Stimulated activated CD8-positive, alpha-beta memory T cell treated with anti-CD3 and anti-CD28 coated beads, Interleukin-12 subunit alpha, Interleukin-12 subunit beta, amount 100 ng/mL, for 1 hour (primary cell): Measurements from ENCODE around the gene ENHO.
"Not testable (repeated sequence)": the region's sequence is repeated elsewhere in the genome, so short reads cannot be mapped to it uniquely, and the experiment has no call there.

Experiments used
- DNase-seq: peaks from one replicate; pipeline ENCODE4 v3.0.0-alpha.2; 2020; ENCODE audit warnings: low read depth

Gene ENHO

DNA sequence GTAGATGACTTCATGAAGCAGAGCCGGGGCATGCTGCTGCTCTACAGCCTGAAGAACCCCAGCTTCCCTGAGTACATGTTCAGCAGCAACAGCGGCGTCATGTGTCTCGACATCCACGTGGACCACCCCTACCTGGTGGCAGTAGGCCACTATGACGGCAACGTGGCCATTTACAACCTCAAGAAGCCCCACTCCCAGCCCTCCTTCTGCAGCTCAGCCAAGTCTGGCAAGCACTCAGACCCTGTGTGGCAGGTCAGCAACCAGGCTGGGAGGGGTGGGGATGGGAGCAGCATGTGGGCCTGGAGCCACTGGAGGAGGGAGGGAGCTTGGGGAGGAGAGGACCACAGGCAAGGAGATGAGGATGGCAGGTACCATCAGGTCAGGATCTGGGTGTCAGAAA lies 16.2 kb downstream of the ENHO start:
- no peak for DNase-seq

DNA sequence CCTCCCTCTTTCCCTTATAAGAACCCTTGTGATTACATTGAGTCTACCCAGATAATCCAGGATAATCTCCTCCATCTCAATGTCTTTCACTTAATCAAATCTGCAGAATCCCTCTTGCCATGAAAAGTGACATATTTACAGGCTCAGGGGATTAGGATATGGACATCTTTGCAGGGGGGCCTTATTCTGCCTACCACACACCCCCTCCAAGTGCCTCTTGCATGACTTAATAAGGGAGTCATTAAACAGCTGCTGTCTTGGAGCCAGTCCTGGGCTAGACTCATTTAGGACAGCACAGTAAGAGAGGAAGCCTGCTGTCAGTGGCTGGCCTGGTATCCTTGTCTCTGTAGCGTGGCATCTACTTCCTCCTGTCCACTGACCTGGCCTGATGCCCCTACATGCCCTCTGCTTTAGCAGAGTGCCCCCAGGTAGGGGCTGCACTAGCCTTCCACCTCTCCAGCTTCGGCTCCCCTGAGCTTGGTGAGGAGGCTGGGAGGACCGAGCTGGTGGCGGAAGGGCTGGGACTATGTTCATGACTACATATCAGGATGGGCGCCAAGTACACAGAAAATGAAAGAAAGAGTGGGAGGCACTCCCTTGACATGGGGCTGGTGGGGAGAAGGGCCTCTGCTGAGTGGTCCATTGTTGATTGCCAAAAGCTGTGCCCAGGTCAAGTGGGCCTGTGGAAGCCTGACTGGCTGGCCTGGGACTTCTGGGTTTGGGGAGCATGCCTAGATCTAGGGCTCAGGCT lies 17.2 kb downstream of the ENHO start:
- no peak for DNase-seq

DNA sequence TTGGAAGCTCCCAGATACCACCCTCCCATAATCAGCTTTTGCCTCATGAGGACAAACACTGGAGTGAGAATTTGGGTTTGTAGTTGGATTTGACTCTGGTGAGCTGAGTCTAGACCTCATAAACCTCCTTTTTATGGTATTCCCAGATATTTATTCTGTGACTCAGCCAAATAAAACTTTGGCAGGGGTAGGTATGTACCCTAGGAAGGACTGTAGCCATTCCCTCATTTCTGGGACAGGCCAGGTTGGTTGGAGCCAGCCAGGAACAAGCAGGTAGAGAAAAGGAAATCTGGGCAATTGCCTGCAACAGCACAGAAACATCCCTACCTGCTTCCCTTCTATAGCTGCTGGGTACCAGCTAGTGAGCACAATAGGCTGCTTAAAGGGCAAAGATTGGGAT lies 19.4 kb downstream of the ENHO start:
- DNase-seq = no peak

DNA sequence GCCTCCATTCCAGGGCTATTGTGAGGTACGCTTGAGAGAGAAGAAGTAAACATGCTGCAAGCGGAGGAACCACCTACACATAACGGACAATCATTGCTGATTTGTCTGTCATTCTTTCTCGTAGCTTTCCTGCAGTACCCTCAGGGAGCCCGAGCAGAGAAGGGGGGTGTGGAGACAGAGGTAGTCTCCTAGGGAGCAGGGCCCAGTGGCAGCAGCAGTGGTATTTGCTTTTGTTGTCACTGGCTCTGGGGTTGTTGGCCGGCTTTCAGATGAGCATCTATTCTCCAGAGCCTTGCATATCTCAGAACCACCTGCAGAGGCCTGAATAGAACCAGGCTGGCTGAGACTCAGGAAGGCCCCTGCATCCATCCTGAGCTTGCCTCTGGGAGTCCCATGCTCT lies 19.9 kb downstream of the ENHO start:
- DNase-seq = no peak

DNA sequence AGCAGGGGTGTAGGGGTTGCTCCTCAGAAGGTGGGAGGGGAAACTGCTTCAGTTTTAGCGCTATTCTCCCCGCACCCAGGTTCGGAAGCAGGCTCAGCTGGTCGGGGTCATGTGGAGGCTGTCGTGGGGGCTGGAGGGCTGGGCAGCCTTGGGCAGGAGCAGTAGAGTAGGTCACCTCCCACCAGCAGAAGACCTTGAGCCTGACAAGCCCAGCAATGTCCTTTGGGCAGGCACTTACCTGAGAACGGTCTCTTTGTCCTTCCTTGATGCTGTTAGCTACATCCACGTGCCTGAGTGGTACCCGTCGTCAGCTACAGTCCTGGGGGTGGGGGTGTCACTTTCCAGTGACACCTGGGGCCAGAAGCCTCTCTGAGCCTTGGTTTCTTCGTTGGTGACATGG lies 20.3 kb downstream of the ENHO start:
- no peak for DNase-seq

DNA sequence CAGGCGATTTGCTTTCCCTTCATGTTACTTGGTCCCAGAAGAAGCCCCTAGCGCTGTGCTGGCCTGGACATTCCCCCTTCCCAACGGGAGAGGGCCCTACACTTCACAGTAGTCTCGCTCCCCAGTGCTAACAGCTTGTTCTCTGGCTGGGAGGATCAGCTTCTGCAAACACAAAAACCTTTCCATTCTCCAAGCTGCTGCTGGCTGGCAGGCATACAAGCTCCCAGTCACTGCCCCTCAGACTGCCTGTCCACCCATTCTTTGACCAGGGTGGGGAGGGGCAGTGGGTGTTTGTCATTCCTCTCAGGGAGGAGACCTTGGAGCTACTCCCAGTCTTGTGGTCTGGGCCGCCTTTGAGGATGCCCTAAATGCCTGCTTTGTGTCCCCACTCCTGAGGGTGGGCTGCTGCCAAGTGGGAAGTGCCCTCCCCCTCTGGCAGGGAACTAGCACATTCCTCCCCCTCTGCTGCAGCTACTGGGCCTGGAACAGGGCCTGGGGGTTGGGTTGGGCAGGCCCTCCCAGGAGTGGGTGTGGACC lies 20.8 kb downstream of the ENHO start:
- DNase-seq = no peak

DNA sequence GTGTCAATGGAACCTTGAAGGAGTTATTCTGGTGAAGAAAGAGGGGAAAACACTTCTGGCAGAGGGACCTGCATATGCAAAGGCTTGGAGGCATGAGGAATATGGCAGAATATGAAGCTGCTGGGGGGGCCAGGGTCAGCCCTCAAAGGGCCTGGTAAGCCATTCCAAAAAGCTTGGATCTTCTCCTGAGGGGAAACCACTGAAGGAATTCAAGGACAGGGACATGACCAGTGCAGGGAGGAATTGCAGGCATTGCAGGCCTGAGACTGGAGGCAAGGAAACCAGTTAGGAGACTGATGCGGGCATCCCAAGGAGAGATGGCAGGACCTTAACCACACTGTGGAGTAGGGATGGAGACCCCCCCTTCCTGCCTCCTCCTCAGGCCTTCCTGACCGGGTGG lies 21.4 kb downstream of the ENHO start:
- DNase-seq = no peak

DNA sequence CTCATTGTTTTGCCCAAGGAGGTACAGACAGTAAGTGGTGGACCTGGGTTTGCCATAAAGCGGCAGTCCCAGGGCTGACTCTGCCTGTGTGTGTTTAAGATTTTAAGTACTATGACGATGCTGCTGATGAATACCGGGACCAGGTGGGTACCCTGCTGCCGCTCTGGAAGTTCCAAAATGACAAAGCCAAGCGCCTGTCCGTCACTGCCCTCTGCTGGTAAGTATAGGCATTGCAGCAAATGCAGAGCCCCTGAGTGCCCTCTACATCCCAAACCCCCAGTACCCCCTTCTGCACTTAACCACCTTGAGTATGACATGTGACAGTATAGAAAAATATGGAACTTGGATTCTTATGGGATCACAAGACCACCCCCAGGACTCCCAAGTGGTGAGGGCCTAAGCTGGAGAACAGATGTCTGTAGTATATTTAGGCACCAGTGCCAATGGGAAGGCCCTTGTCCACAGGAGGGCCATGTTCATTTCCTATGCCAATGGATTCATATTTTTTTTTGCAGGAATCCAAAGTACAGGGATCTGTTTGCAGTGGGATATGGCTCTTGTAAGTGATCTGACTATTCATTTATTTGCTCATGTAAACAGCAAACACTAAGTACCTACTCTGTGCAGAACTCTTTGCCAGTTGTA lies 22.0 kb downstream of the ENHO start:
- peak; percentile 62 for DNase-seq

DNA sequence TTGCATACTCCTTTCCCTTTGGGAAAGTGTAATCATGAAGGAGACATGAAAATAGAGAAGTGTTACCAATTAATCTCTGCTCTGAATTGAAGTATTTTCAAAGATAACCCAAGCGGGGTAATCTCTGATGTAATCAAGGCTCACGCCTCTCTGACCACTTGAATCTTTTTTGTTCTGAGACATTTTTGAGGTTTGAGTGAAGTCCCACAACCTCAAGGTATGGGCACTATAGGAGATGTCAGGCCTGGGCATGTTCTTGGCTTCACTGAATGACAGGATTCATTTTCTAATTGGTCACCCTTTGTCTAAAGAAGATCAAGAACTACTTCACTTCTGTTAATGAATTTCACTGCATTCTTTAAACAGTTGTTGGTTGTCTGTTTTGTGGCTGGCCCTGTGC lies 23.7 kb downstream of the ENHO start:
- no peak for DNase-seq

DNA sequence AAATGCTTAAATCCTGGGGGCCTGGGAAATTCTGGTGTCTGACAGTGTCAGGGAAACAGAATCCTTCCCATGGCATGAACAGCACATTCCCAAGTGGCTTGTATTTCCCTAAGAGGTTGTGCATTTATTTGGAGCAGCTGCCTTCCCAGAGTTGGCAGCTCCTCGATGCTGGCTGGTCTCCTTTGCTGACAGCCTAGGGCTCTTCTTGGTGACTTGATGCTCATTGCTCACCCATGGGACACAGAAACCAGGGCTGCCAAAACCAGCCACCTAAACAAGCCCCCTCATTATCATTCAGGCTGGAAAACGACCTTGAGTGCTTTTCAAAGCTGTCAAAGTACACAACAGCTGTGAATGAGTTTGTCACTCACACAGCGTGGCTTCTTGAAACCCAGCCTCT lies 24.2 kb downstream of the ENHO start:
- no peak for DNase-seq

DNA sequence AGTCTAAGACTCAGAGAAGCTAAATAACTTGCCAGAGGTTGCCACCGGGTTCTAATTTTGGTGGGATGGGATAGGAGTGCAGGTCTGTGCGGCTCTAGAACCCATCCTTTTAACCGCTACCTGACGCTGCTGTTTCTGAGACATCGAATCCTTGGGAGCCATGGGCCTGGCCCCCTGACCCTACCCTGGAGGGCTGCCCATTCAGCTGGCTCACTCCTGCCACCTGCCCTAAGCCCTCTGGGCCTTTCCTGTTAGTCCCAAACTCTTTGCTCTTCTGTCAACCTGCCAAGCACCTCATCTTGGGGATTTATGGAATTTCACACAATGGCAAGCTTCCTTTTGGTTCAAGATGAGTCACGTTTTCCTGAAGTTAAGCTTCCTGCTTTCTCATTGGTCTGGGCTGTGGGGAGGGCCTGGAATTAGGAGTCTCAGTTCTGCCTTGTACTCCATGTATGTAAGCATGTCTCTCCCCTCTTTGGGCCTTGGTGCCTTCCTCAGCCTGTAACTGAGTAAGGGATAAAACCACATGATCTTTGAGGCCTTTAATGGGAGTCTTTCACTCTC lies 26.6 kb downstream of the ENHO start:
- DNase-seq = no peak

DNA sequence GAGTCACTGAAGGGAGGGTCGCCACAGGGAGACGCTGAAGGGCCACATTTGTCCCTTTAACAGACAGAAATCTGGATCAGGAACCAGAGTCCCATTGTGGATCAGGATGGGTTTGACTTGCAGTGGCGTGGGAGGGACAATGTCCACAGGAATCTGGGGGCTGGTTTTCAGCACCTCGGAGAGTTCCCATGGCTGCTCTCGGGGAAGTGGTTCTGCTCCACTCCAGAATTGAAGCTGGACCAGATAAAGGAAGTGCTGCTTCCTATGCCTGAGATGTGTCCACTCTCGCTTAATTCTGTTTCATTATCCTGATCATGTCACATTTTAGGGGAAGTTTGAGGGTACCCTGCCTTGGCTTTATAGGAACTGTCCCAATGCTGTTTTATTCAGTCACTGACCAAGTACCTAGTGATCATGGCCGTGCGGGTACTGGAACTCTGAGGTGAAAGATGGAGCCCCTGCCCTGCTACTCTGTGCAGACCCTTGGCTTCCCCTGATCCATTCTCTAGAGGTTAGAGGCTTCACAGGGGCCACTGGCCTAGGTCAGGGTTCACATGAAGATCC lies 28.7 kb downstream of the ENHO start:
- DNase-seq = no peak

DNA sequence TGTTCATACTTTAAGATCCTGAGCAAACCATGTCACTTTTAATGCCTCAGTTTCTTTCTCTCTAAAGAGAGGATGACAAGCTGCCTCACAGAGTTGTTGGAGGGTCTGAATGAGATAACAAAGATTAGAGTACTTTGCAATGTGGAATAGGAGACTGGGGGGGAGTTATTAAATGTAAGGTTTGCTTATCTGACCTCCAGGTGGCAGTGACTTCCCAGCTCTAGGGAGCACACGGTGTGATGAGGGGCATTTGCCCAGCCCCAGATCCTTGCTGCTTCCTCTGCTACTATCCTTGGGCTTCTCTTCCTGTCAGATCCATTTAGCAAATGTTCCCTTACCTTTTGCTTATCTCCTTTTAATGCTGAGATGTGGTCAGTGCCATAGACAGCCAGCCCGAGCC lies 30.7 kb downstream of the ENHO start:
- no peak for DNase-seq

DNA sequence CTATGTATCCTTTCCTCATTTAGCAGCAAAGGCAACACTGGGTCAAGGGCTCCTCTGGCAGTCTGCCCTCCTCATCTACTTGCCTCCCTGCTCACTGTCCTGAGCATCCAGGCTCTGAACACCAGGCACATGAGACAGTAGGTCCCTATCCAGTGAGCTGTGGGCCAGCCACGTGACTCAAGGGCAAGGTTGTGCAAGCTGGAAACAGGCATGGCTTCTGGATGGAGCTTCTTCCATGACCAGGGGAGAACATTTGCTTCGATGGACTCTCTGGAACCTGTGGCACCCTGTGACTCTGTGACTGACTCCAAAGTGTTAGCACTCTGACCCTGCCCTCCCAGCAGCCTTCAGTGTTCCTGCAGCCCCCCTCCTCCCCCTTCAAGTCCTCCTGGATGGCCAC lies 31.2 kb downstream of the ENHO start:
- DNase-seq = no peak

DNA sequence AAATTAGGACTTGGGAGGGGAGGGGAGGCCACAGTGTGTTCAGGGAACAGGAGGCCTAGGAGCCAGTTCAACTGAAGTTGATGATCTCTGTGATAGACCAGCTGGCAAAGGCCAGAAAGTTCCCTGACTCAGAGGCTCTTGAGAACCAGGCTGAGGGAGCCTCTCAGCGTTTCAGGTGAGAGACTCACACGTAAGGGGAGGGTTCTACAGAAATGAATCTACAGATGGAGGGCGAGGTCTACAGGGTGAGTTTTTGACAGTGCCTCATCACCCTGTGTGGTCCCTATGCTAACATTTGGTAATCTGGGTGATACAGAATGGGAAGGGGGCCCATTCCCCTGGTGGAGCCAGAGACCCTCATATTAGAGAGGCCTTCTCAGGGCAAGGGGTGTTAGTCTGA lies 32.0 kb downstream of the ENHO start:
- no peak for DNase-seq

DNA sequence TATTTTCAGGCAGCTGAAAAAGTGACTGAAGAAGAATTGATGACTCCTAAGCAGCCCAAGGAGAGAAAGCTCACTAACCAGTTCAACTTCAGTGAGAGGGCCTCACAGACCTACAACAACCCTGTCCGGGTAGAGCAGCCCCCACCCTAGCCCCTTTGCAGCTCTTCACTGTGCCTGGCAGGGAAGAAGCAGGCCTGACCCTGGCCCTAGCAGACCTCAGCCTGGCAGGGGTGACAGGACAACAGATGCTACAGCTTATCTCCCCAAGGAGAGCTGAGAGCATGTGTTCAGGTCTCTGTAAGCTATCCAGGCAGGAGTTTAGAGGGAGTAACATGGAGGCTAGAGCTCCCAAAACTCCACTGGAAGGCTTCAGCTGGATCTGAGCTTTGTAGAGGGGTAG lies 32.4 kb downstream of the ENHO start:
- DNase-seq = no peak

DNA sequence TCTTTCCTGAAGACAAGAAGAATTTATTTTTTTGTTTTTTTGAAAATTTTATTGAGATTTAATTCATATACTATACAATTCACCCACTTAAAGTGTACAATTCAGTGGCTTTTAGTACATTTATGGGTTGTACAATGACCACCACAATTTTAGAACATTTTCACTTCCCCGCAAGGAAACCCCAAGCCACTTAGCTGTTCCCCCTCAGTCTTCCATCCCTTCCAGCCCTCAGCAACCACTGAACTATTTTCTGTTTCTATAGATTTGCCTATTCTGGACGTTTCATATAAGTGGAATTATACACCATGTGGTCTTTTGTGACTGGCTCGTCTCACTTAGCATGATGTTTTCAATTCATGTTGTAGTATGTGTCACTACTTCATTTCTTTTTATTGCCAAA lies 36.2 kb downstream of the ENHO start:
- no peak for DNase-seq

DNA sequence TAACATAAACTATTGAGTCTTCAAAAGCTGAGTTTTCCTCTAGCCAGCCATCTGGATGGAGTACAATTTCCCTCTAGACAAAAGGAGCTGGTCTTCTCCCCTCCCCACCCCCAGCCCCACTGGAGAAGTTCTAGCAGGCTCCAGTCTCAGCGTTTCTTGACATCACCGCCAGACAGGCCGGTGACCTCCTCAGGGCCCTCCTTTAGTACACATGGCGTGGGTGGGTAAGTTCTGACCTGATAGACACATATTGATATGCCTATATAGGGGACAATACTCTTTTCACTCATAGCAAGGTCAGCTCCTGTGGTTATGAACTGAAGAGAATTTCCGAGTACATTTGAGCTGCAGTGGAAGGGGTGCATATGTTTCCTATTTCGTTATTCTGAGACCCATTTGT lies 37.0 kb downstream of the ENHO start:
- no peak for DNase-seq

DNA sequence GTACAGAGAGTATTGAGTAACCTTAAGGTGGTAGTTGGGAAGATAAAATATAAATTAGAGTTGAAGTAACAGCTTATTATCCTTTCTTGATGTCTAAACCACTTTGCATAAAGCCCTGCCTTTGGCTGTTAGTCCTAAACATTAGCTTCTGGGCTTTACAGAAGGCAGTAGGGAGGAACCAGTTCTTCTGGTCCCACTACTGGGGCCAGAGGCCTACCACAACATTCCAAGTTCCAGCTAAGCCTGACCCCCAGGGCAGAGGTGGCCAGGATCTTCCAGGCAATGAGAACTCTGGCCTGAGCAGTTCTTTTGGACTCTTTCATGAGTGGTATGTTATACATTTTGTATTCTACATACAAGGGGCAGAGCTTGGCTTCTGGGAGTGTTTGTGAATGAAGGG lies 38.1 kb downstream of the ENHO start:
- DNase-seq = no peak

DNA sequence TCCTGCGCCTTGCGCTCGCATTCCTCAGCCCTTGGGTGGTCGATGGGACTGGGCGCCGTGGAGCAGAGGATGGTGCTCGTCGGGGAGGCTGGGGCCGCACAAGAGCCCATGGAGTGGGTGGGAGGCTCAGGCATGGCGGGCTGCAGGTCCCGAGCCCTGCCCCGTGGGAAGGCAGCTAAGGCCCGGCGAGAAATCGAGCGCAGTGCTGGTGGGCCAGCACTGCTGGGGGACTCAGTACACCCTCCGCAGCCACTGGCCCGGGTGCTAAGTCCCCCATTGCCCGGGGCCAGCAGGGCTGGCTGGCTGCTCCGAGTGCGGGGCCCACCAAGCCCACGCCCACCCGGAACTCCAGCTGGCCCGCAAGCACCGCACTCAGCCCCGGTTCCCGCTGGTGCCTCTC lies 40.0 kb downstream of the ENHO start:
- DNase-seq = not testable (repeated sequence)

DNA sequence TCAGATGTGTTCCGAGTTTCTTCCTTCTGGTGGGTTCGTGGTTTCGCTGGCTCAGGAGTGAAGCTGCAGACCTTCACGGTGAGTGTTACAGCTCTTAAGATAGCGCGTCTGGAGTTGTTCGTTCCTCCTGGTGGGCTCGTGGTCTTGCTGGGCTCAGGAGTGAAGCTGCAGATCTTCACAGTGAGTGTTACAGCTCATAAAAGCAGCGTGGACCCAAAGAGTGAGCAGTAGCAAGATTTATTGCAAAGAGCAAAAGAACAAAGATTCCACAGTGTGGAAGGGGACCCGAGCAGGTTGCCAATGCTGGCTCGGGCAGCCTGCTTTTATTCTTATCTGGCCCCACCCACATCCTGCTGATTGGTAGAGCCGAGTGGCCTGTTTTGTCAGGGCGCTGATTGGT lies 41.2 kb downstream of the ENHO start:
- not testable (repeated sequence) for DNase-seq

DNA sequence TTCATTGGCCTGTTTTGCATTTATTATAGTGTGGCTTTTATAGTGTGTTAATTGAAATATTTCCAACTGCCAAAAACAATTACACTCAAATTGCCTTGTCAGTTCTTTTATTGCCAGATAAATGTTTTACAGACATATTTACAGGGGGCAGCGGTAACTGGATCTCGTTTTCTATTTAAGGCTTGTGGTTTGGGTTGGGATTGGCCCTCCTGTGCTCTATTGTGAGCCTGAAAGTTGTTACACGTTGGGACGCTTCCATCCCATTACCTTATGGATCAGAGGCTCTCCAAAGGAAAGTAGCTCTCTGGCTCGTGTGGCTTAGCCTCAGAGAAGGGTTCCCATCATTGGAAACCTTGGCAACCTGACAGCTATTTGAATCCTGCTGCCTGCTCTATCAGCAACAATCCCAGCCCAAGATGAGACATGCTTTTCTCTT lies 43.3 kb downstream of the ENHO start:
- no peak for DNase-seq

DNA sequence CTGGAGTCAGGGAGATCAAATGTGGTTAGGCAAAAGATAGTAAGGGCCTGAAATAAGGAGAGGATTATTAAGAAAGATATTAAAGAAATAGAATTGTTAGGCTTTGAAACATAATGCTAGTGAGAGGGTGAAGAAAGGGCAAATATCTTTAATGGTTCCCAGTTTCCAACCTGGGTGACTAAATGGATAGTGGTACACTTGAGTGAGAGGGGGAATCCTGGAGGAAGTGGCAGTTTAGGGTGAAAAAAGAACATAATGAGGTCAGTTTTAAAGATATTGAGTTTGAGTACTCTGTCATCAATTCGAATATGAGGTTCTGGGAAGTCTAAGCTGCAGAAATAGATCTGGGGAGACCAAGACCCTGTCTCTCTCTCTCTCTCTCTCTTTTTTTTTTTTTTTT lies 45.2 kb downstream of the ENHO start:
- DNase-seq = no peak
